ENCODE results near the gene NOSIP.

DNA sequence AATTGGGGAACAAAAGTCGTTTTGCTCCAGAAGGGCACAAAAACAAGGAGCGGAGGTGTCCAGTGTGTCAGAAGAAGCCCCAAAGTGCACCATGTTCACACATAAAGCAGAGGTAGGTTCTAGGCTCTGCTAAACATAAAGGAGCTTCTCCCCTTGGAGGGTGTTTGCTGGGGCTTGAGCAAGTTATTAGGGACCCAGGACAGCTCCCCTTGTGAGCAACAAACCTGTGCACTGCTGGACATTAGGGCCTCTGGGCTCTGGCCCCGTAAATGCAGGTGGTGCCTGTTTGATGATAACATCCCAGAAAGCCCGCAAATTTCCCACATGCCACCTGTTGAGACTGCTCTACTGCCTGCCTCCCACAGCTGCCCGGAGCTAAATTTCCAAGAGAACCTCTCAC is 41.7 kb downstream of the NOSIP start:
- no peak for TF ChIP-seq POLR2AphosphoS5 (IDR thresholded peaks at IDR 0.05)
- no peak for TF ChIP-seq POLR2A (IDR thresholded peaks at IDR 0.05)
- TF ChIP-seq, protein P1, sequence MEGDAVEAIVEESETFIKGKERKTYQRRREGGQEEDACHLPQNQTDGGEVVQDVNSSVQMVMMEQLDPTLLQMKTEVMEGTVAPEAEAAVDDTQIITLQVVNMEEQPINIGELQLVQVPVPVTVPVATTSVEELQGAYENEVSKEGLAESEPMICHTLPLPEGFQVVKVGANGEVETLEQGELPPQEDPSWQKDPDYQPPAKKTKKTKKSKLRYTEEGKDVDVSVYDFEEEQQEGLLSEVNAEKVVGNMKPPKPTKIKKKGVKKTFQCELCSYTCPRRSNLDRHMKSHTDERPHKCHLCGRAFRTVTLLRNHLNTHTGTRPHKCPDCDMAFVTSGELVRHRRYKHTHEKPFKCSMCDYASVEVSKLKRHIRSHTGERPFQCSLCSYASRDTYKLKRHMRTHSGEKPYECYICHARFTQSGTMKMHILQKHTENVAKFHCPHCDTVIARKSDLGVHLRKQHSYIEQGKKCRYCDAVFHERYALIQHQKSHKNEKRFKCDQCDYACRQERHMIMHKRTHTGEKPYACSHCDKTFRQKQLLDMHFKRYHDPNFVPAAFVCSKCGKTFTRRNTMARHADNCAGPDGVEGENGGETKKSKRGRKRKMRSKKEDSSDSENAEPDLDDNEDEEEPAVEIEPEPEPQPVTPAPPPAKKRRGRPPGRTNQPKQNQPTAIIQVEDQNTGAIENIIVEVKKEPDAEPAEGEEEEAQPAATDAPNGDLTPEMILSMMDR (IDR thresholded peaks at IDR 0.05), result no peak

All from upper lobe of left lung (tissue), 4 donors.